MCF 10A (cell line): ENCODE measurements around the gene CPZ. TPM values are rescaled to one million over a fixed set of nuclear protein-coding genes. Genes with fewer than 3 reads are reported as not detected.

Experiments used
- BruUV-seq: library from RNA; stranded (reverse); fragments of 400-500 nt; replicated peaks from 2 replicates; lab custom pipeline; 2021; lab: Mats Ljungman, UMichigan
- CTCF ChIA-PET: fragments of 300-600 bp; sonication (Branson Sonifier 250); formaldehyde crosslinking; extraction: SDS; loops from one replicate; lab custom pipeline; 2021; ENCODE audit warnings: antibody characterized with exemption, inconsistent platforms; lab: Yijun Ruan, JAX
- POLR2A ChIA-PET: fragments of 300-600, 350-650 bp; sonication (Branson Sonifier 250); formaldehyde crosslinking; extraction: SDS; loops from one replicate; lab custom pipeline; 2020; ENCODE audit warnings: antibody characterized with exemption, inconsistent platforms; lab: Yijun Ruan, JAX
- DNase-seq: peaks from one replicate; pipeline ENCODE4 v3.0.0-alpha.2; 2018; ENCODE audit not compliant: unreplicated experiment
- H3K27ac Mint-ChIP-seq: one replicate; pipeline ENCODE4 v1.8.0; 2022; ENCODE audit warnings: mild to moderate bottlenecking, low read depth, mixed read lengths; ENCODE audit not compliant: unreplicated experiment
- H3K27me3 Mint-ChIP-seq: one replicate; pipeline ENCODE4 v1.8.0; 2022; ENCODE audit warnings: mixed read lengths; ENCODE audit not compliant: insufficient read depth, unreplicated experiment
- H3K36me3 Mint-ChIP-seq: one replicate; pipeline ENCODE4 v1.8.0; 2022; ENCODE audit warnings: mild to moderate bottlenecking, moderate library complexity, mixed read lengths; ENCODE audit not compliant: insufficient read depth, unreplicated experiment
- H3K4me1 Mint-ChIP-seq: one replicate; pipeline ENCODE4 v1.8.0; 2022; ENCODE audit warnings: mixed read lengths; ENCODE audit not compliant: insufficient read depth, unreplicated experiment
- H3K4me3 Mint-ChIP-seq: one replicate; pipeline ENCODE4 v1.8.0; 2022; ENCODE audit warnings: mild to moderate bottlenecking, moderate library complexity, mixed read lengths; ENCODE audit not compliant: unreplicated experiment
- H3K9me3 Mint-ChIP-seq: one replicate; pipeline ENCODE4 v1.8.0; 2022; ENCODE audit warnings: mixed read lengths; ENCODE audit not compliant: unreplicated experiment
- intact Hi-C: fragments of 100-400 bp; cut with micrococcal nuclease; formaldehyde crosslinking; loops from 2 replicates; pipeline ENCODE4 v1.14.1; 2022
- total RNA-seq: library from RNA; stranded (reverse); gene quantifications from 2 replicates; pipeline ENCODE4 v1.2.3, GENCODE V29; 2022
- TF ChIP-seq, protein P1 (sequence below): fragments of 200-600 bp; IDR thresholded peaks from one replicate; pipeline ENCODE4 v1.8.0; 2022; ENCODE audit warnings: antibody characterized with exemption, mild to moderate bottlenecking; ENCODE audit not compliant: unreplicated experiment

CPZ gene
- total RNA-seq, 1 experiment from 2014 or later = not detected

DNA sequence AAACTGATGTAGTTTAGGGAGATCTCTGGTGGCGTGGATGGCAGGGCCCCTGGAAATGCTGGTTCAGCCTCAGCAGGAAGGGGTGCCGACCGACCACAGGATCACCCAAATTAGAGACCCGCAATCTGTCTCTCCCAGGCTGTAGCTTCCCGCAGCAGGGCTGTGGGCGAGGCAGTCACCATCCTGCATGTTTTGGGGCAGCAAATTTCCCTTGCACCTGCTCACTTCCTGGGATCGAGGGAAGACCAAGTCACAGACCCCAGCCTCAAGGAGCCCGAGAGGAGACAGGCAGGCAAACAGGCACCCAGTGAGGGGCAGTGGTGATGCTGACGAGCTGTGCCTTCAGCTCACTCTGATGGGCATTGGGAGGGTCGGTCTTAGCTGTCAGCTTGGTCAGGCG, 33.6 kb upstream of the CPZ start:
- no peak for DNase-seq
- Mint-ChIP-seq H3K27ac (no peak overlapping the region), H3K4me1 (peaks cover 7% of the 10 kb centered on the region), H3K9me3 (no peaks in the 10 kb centered on the region), H3K4me3 (no peak overlapping the region), H3K36me3 (no peaks in the 10 kb centered on the region), H3K27me3 (no peaks in the 10 kb centered on the region)
- intact Hi-C loops = no loop called here
- TF ChIP-seq, protein P1, sequence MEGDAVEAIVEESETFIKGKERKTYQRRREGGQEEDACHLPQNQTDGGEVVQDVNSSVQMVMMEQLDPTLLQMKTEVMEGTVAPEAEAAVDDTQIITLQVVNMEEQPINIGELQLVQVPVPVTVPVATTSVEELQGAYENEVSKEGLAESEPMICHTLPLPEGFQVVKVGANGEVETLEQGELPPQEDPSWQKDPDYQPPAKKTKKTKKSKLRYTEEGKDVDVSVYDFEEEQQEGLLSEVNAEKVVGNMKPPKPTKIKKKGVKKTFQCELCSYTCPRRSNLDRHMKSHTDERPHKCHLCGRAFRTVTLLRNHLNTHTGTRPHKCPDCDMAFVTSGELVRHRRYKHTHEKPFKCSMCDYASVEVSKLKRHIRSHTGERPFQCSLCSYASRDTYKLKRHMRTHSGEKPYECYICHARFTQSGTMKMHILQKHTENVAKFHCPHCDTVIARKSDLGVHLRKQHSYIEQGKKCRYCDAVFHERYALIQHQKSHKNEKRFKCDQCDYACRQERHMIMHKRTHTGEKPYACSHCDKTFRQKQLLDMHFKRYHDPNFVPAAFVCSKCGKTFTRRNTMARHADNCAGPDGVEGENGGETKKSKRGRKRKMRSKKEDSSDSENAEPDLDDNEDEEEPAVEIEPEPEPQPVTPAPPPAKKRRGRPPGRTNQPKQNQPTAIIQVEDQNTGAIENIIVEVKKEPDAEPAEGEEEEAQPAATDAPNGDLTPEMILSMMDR = no peak
- ChIA-PET POLR2A (no interaction called here), CTCF (no interaction called here)
- no TSS peak for BruUV-seq

DNA sequence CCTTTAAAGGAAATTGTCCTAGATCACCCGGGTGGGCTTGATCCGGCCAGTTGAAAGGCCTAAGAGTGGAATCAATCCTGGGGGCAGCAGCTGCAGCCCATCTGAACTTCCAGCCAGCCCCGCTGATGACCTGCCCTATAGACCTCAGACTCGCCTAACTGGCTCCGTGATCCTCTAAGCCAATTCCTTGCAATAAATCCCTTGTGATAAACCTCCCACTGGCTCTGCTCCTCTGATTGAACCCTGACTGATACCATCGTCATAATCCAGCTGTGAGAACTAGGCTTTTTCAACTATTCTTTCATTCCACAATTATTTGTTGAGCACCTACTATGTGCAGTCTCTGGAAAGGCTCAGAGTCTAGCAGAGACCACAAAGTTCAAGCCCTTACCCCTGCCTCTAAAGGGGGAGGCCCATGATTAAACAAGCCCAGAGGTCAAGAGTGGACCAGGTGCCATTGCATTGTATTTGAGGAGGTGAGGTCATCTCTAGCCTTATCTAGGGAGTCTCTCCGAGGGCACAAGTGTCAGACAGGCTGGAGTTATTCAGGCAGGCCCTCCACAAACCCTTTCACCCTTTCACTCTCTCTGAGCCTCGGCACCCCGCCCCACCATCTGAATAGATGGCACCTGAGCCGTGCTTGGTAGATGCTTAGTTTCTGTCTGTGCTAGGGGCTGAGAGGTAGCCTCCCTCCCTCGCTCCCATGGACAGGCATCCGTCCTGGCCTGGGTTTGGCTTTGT, 32.9 kb upstream of the CPZ start:
- POLR2A ChIA-PET = no interaction called here
- no peak overlapping the region for H3K4me3 Mint-ChIP-seq
- H3K4me1 Mint-ChIP-seq = peaks cover 7% of the 10 kb centered on the region
- no TSS peak for BruUV-seq
- CTCF ChIA-PET = no interaction called here
- H3K9me3 Mint-ChIP-seq = no peaks in the 10 kb centered on the region
- H3K27ac Mint-ChIP-seq = no peak overlapping the region
- no peak for DNase-seq
- intact Hi-C loops = no loop called here
- no peaks in the 10 kb centered on the region for H3K27me3 Mint-ChIP-seq
- TF ChIP-seq, protein P1 = no peak
- H3K36me3 Mint-ChIP-seq = no peaks in the 10 kb centered on the region

DNA sequence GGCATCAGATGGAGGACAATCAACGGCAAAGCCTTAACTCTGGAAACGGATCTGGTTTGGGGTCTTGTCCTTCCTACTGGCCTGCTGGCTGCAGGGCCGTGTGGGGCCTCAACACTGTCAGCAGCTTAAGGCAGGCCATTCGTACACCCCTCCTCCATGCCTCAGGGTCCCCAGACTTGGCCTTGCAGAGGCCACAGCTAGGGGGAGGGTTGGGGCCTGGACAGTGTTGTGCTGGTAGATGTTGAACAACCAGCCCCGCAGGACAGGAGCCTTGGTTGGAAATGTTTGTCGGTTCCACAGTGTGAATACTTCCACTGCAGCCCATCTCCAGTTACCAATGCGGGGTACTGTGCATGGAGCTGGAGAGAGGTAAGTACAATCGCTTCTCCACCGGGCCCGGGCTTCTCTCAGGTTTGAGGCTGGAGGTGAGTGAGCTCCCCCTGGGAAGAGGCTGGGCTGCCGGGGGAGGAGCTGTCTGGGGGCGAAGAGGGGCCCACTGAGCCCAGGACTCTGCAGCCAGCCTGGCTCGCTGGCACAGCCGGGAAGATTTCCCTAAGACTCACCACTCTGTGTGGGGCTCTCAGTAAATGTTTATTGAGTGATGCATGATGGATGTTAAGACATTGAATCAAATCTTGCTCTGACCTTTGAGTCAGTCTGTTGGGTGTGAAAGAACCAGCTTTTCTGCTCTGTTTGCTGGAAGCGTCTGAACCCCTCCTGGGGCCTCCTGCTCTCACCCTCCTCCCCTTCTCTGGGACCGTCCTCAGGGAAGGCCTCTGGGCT, 32.1 kb upstream of the CPZ start:
- H3K36me3 Mint-ChIP-seq = no peaks in the 10 kb centered on the region
- TF ChIP-seq, protein P1 = no peak
- no TSS peak for BruUV-seq
- intact Hi-C loops = no loop called here
- POLR2A ChIA-PET = no interaction called here
- DNase-seq = no peak
- H3K27ac Mint-ChIP-seq = no peak overlapping the region
- no peak overlapping the region for H3K4me3 Mint-ChIP-seq
- H3K9me3 Mint-ChIP-seq = no peaks in the 10 kb centered on the region
- H3K4me1 Mint-ChIP-seq = peaks cover 7% of the 10 kb centered on the region
- CTCF ChIA-PET = interaction anchor here (0.6 kb wide), 1 partner anchor 9 kb away, joined by 3 read pairs; no protein-coding TSS in a partner anchor
- H3K27me3 Mint-ChIP-seq = no peaks in the 10 kb centered on the region

DNA sequence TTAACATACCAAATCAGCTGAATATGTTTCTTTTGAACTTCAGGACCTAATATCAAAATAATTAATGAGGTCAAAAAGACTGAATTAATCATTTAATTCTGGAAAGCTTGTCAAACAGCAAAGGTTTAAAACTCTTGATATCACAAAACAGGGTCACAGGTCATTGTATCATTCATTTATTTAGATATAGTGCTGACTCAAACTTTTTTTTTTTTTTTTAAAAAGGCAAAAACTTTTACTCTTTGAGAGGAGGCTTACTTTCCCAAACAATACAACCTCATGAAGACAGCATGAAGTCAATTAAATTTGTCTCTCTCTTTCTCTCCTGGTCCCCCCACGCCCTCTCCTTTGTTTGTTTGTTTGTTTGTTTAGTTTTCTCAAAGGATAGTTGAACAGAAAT, 28.0 kb upstream of the CPZ start:
- Mint-ChIP-seq H3K4me1 (no peaks in the 10 kb centered on the region), H3K9me3 (no peaks in the 10 kb centered on the region), H3K27me3 (peaks cover 11% of the 10 kb centered on the region), H3K27ac (no peak overlapping the region), H3K36me3 (no peaks in the 10 kb centered on the region), H3K4me3 (no peak overlapping the region)
- POLR2A ChIA-PET = interaction anchor here (0.6 kb wide), 1 partner anchor 327 kb away, joined by 3 read pairs; no protein-coding TSS in a partner anchor
- CTCF ChIA-PET = interaction anchor here (0.7 kb wide), 5 partner anchors 22 to 352 kb away, joined by 3 to 5 read pairs (median 3); no protein-coding TSS in a partner anchor
- intact Hi-C loops = no loop called here
- TF ChIP-seq, protein P1 = no peak
- BruUV-seq = no TSS peak
- DNase-seq = no peak
